BE2C (cell line): Measurements from ENCODE around the gene PDCD4.

Experiments
- DNase-seq: peaks from one replicate; pipeline ENCODE4 v3.0.0-alpha.2; 2020
- H3K27me3 ChIP-seq: fragments of 250-450 bp; sonication (Bioruptor Pico); 2 replicates; pipeline ENCODE4 v1.5.1; 2020; ENCODE audit warnings: mild to moderate bottlenecking
- H3K36me3 ChIP-seq: fragments of 250-450 bp; sonication (Bioruptor Pico); 2 replicates; pipeline ENCODE4 v1.5.1; 2020; ENCODE audit warnings: mild to moderate bottlenecking
- H3K4me1 ChIP-seq: fragments of 250-450 bp; sonication (Bioruptor Pico); 2 replicates; pipeline ENCODE4 v1.5.1; 2020
- H3K4me3 ChIP-seq: 2 replicates; pipeline ENCODE4 v1.5.1; 2011; ENCODE audit warnings: low read depth, low read length
- H3K9me3 ChIP-seq: fragments of 250-450 bp; sonication (Bioruptor Pico); 2 replicates; pipeline ENCODE4 v1.5.1; 2020
- CTCF ChIP-seq: IDR thresholded peaks from 2 replicates; pipeline ENCODE4 v1.5.1; 2012; ENCODE audit warnings: mild to moderate bottlenecking, low read depth, low read length

PDCD4 gene

GRCh38 chr10:110936757-110937156 lies 65.0 kb downstream of the PDCD4 start:
- H3K36me3 ChIP-seq = no peaks in the 10 kb centered on the region
- H3K4me1 ChIP-seq = no peaks in the 10 kb centered on the region
- no peaks in the 10 kb centered on the region for H3K27me3 ChIP-seq
- no peak for TF ChIP-seq CTCF
- H3K9me3 ChIP-seq = no peaks in the 10 kb centered on the region
- no peak for DNase-seq
- H3K4me3 ChIP-seq = no peak overlapping the region

- no peak for DNase-seq
- no peaks in the 10 kb centered on the region for H3K36me3 ChIP-seq
- H3K27me3 ChIP-seq = no peaks in the 10 kb centered on the region
- H3K4me3 ChIP-seq = no peak overlapping the region
- no peaks in the 10 kb centered on the region for H3K4me1 ChIP-seq
- no peak for TF ChIP-seq CTCF
- no peaks in the 10 kb centered on the region for H3K9me3 ChIP-seq
Observed at GRCh38 chr10:110939419-110939818, 67.7 kb downstream of the PDCD4 start.

- DNase-seq = no peak
- no peak for TF ChIP-seq CTCF
- H3K4me3 ChIP-seq = no peak overlapping the region
- no peaks in the 10 kb centered on the region for H3K4me1 ChIP-seq
- H3K36me3 ChIP-seq = no peaks in the 10 kb centered on the region
- H3K9me3 ChIP-seq = no peaks in the 10 kb centered on the region
- H3K27me3 ChIP-seq = no peaks in the 10 kb centered on the region
Observed at GRCh38 chr10:110944792-110945396, 73.2 kb downstream of the PDCD4 start.

- no peak for TF ChIP-seq CTCF
- H3K9me3 ChIP-seq = no peaks in the 10 kb centered on the region
- DNase-seq = no peak
- H3K4me3 ChIP-seq = no peak overlapping the region
- H3K4me1 ChIP-seq = no peaks in the 10 kb centered on the region
- H3K36me3 ChIP-seq = no peaks in the 10 kb centered on the region
- no peaks in the 10 kb centered on the region for H3K27me3 ChIP-seq
Observed at GRCh38 chr10:110946496-110946895, 74.8 kb downstream of the PDCD4 start.

- no peak for DNase-seq
- Histone ChIP-seq H3K4me1 (no peaks in the 10 kb centered on the region), H3K36me3 (no peaks in the 10 kb centered on the region), H3K4me3 (no peak overlapping the region), H3K9me3 (no peaks in the 10 kb centered on the region), H3K27me3 (no peaks in the 10 kb centered on the region)
- TF ChIP-seq CTCF = no peak
Observed at GRCh38 chr10:110947061-110947595, 75.4 kb downstream of the PDCD4 start.
